GM23338 (cell line): Measurements from ENCODE around the gene DTNBP1. TPM values are rescaled to one million over a fixed set of nuclear protein-coding genes. Genes with fewer than 3 reads are reported as not detected.
A peak's percentile ranks its signal among the peaks of the same experiment; 100 is the strongest.

Experiments
- ATAC-seq: fragments of 200-7000 bp; cut with Tn5 transposase; 3 replicates; pipeline ENCODE4 v1.9.1; 2020
- DNase-seq: peaks from one replicate; pipeline ENCODE4 v3.0.0-alpha.2; 2015; ENCODE audit warnings: low spot score
- H2AFZ ChIP-seq: fragments of 200-600 bp; sonication (generic); 2 replicates; pipeline ENCODE4 v1.8.0; 2016; ENCODE audit warnings: antibody characterized with exemption, mild to moderate bottlenecking, moderate library complexity
- H3F3A ChIP-seq: fragments of 200-600 bp; sonication (generic); replicated peaks from 2 replicates; pipeline ENCODE4 v1.8.0; 2017; ENCODE audit warnings: antibody characterized with exemption, mixed run types, low read depth
- H3K27ac ChIP-seq: fragments of 200-600 bp; sonication (generic); 2 replicates; pipeline ENCODE4 v1.6.1; 2016; ENCODE audit warnings: low read depth
- H3K27me3 ChIP-seq: fragments of 200-600 bp; sonication (generic); 2 replicates; pipeline ENCODE4 v1.8.0; 2016; ENCODE audit warnings: mild to moderate bottlenecking, mixed run types, moderate library complexity; ENCODE audit not compliant: insufficient read depth
- H3K36me3 ChIP-seq: fragments of 200-600 bp; sonication (generic); 2 replicates; pipeline ENCODE4 v1.8.0; 2016; ENCODE audit warnings: mild to moderate bottlenecking; ENCODE audit not compliant: insufficient read depth
- H3K4me1 ChIP-seq: fragments of 200-600 bp; sonication (generic); 2 replicates; pipeline ENCODE4 v1.8.0; 2016; ENCODE audit warnings: mild to moderate bottlenecking, moderate library complexity; ENCODE audit not compliant: insufficient read depth
- H3K4me2 ChIP-seq: fragments of 200-600 bp; sonication (generic); 2 replicates; pipeline ENCODE4 v1.7.1; 2017; ENCODE audit warnings: mixed run types
- H3K4me3 ChIP-seq: fragments of 200-600 bp; sonication (generic); 2 replicates; pipeline ENCODE4 v1.6.1; 2016; ENCODE audit warnings: mixed run types
- H3K79me2 ChIP-seq: fragments of 200-600 bp; sonication (generic); replicated peaks from 2 replicates; pipeline ENCODE4 v1.8.0; 2017; ENCODE audit warnings: mild to moderate bottlenecking; ENCODE audit not compliant: insufficient read depth
- H3K9me2 ChIP-seq: fragments of 200-600 bp; sonication (generic); 2 replicates; pipeline ENCODE4 v1.8.0; 2017; ENCODE audit not compliant: insufficient read depth
- H4K20me1 ChIP-seq: fragments of 200-600 bp; sonication (generic); replicated peaks from 2 replicates; pipeline ENCODE4 v1.8.0; 2017; ENCODE audit warnings: mild to moderate bottlenecking; ENCODE audit not compliant: insufficient read depth
- H3K27ac Mint-ChIP-seq: 2 replicates; pipeline ENCODE4 v1.8.0; 2020; ENCODE audit warnings: inconsistent platforms, mild to moderate bottlenecking, moderate library complexity, mixed read lengths
- H3K27me3 Mint-ChIP-seq: 3 replicates; pipeline ENCODE4 v1.8.0; 2022; ENCODE audit warnings: low read depth, mild to moderate bottlenecking, moderate library complexity, mixed read lengths, inconsistent platforms; ENCODE audit not compliant: insufficient read depth, poor library complexity
- H3K36me3 Mint-ChIP-seq: 3 replicates; pipeline ENCODE4 v1.8.0; 2021; ENCODE audit warnings: low read depth, mild to moderate bottlenecking, inconsistent platforms, moderate library complexity, mixed read lengths
- H3K4me1 Mint-ChIP-seq: 3 replicates; pipeline ENCODE4 v1.8.0; 2020; ENCODE audit warnings: mild to moderate bottlenecking, inconsistent platforms, mixed read lengths
- H3K4me3 Mint-ChIP-seq: 3 replicates; pipeline ENCODE4 v1.8.0; 2021; ENCODE audit warnings: moderate library complexity, mild to moderate bottlenecking, inconsistent platforms, mixed read lengths
- H3K9me3 Mint-ChIP-seq: 3 replicates; pipeline ENCODE4 v1.8.0; 2020; ENCODE audit warnings: moderate library complexity, mild to moderate bottlenecking, inconsistent platforms, mixed read lengths
- CREB1 ChIP-seq: fragments of 250-450 bp; sonication (Bioruptor Pico); IDR thresholded peaks from 2 replicates; pipeline ENCODE4 v1.5.0; 2020; ENCODE audit warnings: low read depth, mild to moderate bottlenecking, moderate library complexity
- ETS1 ChIP-seq: IDR thresholded peaks from 2 replicates; pipeline ENCODE4 v1.6.1; 2016; ENCODE audit warnings: antibody characterized with exemption
- EZH2 ChIP-seq: fragments of 200-600 bp; sonication (generic); IDR thresholded peaks from one replicate; pipeline ENCODE4 v1.8.0; 2017; ENCODE audit warnings: antibody characterized with exemption, mild to moderate bottlenecking, low read depth; ENCODE audit not compliant: unreplicated experiment
- EZH2phosphoT487 ChIP-seq: fragments of 200-600 bp; sonication (generic); IDR thresholded peaks from one replicate; pipeline ENCODE4 v1.8.1; 2018; ENCODE audit warnings: antibody characterized with exemption; ENCODE audit not compliant: unreplicated experiment
- JUNB ChIP-seq: IDR thresholded peaks from one replicate; pipeline ENCODE4 v1.6.1; 2016; ENCODE audit warnings: antibody characterized with exemption; ENCODE audit not compliant: unreplicated experiment
- POLR2AphosphoS5 ChIP-seq: IDR thresholded peaks from 2 replicates; pipeline ENCODE4 v1.6.1; 2016; ENCODE audit warnings: antibody characterized with exemption, low read depth
- STAT1 ChIP-seq: IDR thresholded peaks from one replicate; pipeline ENCODE4 v1.6.1; 2016; ENCODE audit warnings: antibody characterized with exemption; ENCODE audit not compliant: unreplicated experiment
- ZNF114 ChIP-seq: fragments of 250-450 bp; sonication (Bioruptor Pico); IDR thresholded peaks from 2 replicates; pipeline ENCODE4 v1.5.0; 2020; ENCODE audit warnings: mild to moderate bottlenecking, moderate library complexity
- ZNF331 ChIP-seq: fragments of 250-450 bp; sonication (Bioruptor Pico); IDR thresholded peaks from 2 replicates; pipeline ENCODE4 v1.5.0; 2020; ENCODE audit warnings: low read depth, mild to moderate bottlenecking, moderate library complexity
- ZNF462 ChIP-seq: fragments of 250-450 bp; sonication (Bioruptor Pico); IDR thresholded peaks from 2 replicates; pipeline ENCODE4 v1.5.0; 2020; ENCODE audit warnings: mild to moderate bottlenecking, moderate library complexity
- polyA plus RNA-seq: library from polyadenylated mRNA; unstranded; fragments of >200 nt; fragmentation: Nextera tagmentation; extraction: Ambion mirVana; gene quantifications from 2 replicates; pipeline ENCODE4 v1.2.1, GENCODE V29; 2016
- total RNA-seq: library from RNA; depleted of rRNA; stranded (reverse); fragments of >200 nt; shearing (Covaris generic); gene quantifications from 2 replicates; pipeline ENCODE4 v1.2.3, GENCODE V29; 2014

The DTNBP1 gene
- total and polyA plus RNA-seq, 2 experiments from 2014 or later = 12.1 to 20.1 TPM

GRCh38 chr6:15578716-15579391 is 84.0 kb downstream of the DTNBP1 start (continued):
- no peak for TF ChIP-seq ZNF462 (CRISPR knock-in tag)
- no peak for TF ChIP-seq EZH2

- Histone ChIP-seq H3K9me2 (no peaks in the 10 kb centered on the region), H3K27me3 (no peaks in the 10 kb centered on the region), H3K4me3 (no peak overlapping the region), H3K36me3 (no peaks in the 10 kb centered on the region), H2AFZ (no peak overlapping the region), H3F3A (no peaks in the 10 kb centered on the region), H3K4me1 (peaks cover 11% of the 10 kb centered on the region), H3K79me2 (no peaks in the 10 kb centered on the region), H3K27ac (no peak overlapping the region; the same call in 1 of the 2 replicates), H4K20me1 (no peaks in the 10 kb centered on the region), H3K4me2 (no peak overlapping the region)
- Mint-ChIP-seq H3K27ac (no peak overlapping the region), H3K9me3 (no peaks in the 10 kb centered on the region), H3K4me1 (peaks cover 30% of the 10 kb centered on the region), H3K4me3 (no peak overlapping the region; the same call in 2 of the 3 replicates), H3K27me3 (peaks cover 6% of the 10 kb centered on the region), H3K36me3 (peaks cover 6% of the 10 kb centered on the region; the same call in 2 of the 3 replicates)
- no peak for DNase-seq
- peak; percentile 39 for ATAC-seq
- TF ChIP-seq STAT1 = no peak
- TF ChIP-seq ETS1 = no peak
- no peak for TF ChIP-seq POLR2AphosphoS5
- no peak for TF ChIP-seq JUNB
- TF ChIP-seq ZNF331 = no peak
- TF ChIP-seq EZH2 = no peak
- no peak for TF ChIP-seq ZNF114 (CRISPR knock-in tag)
- TF ChIP-seq CREB1 (CRISPR knock-in tag) = no peak
- no peak for TF ChIP-seq EZH2phosphoT487
Measured at GRCh38 chr6:15577550-15578171, 85.2 kb downstream of the DTNBP1 start.
